NCI-H187 (cell line): ENCODE data around the gene RFTN1.

Source experiments
- DNase-seq, 2 experiments: peaks; one replicate each; lab custom pipeline; 2025; lab: John Stamatoyannopoulos, UW

RFTN1 gene

DNA sequence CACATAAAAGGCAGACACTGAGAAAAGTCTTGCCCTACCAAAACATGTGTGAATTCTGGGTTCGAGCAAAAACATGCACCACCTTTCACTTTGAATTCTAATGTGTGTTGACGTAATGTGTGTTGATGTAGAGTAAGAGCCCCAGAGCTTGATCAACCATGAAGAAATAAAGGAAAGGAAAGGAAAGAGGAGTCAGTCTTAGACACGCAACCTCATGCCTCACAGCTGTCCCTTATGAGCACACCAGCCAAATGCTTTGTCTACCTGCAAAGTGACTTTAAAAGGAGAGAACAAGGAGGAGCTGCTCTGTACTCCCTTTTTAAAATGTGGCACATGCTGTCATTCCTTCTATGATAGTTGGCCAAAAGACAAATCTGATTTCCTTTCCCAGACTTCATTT lies 80.8 kb downstream of the RFTN1 start:
- no peak for DNase-seq

DNA sequence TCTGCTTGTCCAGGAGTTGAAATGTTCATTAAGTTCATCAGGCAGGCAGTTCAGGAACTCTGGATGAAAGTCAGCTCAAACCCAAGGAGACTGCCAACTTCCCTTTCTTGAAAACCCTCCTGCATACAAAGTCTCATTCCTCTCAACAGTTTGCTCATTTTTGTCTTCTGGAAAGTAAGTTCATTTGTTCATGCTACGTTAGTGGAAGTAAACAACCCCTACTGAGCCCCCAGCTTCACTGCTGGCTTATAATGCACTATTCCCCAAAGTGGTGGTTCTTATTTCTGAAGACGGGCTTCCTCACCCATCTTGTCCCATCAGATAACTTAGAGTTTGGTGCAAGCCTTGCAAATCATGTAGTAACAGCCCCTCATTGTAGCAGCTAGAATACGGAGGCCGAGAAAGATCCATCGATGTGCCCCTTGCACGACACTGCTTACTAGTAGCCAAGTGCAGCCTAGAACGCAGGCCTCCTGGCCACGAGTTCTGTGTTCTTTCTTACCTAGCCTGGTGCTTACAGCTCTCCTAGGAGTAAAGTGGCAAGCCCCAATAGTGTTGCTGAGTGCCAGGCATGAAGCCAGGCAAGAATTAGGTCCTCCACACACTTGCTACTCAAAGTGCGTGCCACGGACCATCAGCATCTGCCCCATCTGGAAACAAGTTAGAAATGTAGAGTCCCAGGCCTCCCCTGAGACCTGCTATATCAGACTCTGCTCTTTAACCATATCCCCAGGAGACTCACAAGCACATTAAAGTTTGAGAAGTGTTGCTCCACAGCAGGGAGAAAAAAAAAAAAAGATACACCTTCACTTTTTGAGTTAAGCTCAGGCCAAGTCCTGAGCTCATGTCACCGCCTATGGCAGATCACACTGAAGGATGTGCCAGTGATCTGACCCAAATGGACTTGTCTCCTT lies 82.5 kb downstream of the RFTN1 start:
- DNase-seq: no peak

DNA sequence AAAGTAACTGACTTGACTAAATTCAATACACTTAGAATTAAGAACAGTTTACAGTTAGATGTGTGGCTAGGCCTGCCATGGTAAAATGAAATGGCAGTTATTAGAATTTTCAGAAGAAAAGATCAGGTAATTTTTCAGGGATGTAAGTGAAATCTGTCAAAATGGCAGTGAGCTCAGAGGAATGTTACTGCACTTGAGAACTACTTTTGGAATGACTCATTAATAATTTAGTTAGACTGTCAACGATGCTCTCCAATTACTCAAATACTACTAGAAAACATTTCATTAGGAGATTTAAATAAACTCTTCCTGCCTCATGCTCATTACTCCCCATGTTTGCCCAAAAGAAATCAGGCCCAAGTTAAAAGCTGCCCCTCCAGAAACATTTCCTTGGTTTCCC lies 84.4 kb downstream of the RFTN1 start:
- no peak for DNase-seq

DNA sequence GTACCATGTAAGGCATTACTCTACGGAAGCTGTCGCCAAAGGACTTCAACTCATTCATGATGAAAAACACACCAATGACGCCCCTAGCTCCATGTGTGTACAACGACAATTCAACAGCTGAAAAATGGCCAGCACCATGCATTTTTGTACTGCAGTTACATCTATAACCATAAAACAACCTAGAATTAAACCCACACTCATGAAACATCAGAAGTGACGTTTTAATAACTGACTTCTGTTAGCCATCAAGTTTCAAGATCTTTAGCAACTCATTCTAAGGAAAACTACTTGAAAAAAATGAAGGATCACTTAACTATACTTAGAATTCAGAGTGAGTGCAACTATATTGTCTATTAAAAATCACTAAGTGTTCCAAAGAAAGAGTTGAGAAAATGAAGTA lies 84.9 kb downstream of the RFTN1 start:
- no peak for DNase-seq

DNA sequence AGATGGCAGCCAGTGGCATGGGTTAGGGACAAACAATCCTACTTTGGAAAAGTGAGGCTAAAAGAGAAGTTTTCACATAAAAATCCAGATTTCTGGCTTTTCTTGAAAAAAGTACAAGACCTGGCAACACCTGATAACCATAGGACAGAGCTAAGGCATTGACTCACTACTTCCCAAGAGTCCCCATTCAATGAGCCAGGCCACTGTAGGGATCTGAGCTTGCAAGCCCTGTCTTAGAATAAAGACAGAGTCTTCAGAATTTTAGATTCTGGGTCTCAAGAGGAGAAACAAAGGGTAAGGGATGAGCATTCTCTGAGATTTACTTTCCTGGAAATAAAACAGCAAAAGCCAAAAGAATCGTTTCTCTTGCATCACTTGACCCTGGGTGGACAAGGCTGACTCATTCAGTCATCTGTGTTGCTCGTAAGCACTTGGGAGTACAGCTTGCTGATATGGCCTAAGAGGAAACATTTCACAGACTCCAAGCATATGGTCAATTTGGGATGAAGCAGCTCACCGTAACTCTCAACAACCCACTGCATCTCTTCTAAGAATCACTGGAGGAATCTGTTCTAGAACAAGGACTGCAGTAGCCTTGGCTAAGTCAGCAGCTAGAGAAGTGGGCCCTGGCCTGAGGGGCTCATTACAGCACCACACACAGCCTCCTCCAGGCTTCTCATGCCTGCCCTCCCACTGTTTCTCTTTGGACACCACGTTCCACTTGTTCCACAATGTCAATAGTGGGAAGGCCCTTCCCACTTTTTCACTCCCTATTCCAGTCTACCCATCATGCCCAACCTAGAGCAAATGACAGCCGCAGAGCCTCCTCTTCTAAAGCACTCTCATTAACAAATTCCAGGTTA lies 86.2 kb downstream of the RFTN1 start:
- DNase-seq: no peak

DNA sequence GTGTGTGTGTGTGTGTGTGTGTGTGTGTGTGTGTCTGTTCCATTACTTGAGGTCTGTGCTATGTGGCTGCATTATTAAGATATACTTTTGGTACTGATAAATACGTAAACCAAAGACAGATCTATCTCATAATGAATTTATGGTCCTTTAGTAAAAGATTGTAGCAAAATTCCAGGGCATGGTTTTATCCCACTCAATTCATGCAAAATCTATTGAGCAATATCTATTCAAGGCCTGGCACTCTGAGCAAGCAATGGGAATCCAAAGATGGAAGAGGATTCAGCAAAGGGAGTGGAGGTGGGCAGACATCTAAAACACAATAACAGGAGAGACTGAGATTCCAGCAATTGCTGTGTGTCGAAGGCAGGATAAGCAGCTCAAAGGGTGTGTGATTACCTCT lies 86.8 kb downstream of the RFTN1 start:
- no peak for DNase-seq

DNA sequence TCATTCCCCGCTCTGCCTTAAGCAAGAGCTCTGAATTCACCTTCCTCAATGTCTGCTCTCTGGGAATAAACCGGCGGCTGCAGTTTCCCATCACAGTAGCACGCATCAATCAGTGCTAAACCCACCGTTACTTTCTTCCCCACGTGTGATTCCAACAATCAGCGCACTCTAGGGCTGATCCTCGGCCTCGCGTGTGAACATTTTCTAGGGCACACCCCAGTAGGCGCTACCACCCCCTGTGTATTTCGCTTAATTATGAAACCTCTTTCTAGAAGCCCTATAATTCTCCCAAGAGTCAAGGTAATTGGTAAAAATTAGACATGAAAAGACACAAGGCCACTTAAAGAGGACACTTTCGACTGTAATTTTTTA lies 87.5 kb downstream of the RFTN1 start:
- no peak for DNase-seq

DNA sequence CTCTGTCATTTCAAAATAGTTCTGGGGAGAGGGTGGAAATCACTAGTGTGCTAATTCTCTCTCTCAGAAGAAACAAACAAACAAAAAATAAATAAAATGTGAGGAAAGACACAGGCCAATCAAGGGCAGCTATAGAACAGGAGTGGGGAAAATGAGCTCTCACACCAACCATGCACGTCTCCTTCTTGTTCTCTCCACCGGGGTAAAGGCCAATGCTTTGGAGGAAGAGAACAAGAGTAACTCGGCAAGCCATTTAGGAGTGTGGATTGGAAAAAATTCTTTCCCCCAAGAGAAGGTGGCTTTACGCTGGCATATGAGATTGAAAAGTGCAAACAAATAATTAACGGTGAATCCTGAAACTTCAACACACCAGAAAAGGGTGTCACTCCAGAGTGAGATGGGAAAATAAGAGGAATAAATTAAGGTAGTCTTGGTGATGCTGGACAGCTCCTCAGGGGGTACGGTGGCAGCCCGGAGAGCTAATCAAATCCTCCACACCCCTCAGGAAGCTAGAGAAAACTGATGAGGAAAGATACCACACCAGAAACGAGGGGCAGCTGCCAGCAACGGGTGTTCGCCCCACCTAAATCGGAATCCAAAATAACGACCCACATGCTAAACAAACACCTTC lies 88.0 kb downstream of the RFTN1 start:
- no peak for DNase-seq

DNA sequence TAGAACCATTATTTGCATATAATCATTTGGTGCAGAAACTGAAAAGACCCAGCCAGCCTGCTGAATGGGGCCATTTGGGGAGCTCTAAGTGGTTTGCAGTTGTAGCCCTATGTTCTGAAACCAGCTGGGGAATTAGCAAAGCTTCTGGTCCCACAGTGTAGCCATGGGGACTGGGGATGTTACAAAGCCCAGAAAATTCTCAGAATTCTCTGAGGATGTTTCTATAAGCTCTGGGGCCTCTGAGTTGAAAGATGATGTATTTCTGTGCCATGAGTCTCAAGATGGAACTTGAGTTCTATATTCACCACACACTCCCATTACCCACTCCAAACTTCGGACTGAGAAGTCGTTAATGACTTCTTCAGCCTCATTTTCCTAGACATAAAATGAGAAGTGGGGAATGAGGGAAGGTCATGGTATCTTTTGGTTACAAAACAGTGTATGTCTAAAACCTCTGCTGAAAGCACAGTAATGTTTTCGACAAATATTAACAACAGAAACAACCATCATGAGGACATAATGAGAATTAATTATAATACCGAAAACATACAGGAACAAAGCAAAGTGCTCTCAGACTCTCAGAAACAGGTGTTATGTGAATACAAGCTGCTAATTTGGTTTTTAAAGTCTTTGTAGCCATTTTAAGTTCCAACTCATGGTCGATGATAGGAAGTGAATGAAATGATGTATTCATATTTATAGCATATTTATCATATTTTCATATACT lies 89.4 kb downstream of the RFTN1 start:
- no peak for DNase-seq

DNA sequence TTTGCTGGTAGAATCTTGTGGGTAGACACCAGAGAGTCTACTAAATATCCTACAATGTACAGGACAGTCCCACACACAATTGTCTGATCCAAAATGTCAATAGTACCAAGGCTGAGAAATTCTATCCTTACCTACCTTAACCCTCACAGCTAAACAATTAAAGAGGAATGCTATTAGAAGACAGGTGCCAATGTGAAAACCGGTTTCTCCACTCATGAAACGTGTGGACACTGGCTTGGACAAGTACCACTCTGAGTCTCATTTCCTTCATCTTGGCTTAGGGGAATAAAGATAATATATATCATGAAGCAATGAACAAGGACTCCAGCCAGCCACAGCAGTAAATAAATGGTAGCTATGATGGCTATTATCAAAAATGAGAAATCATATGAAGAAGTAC lies 90.2 kb downstream of the RFTN1 start:
- DNase-seq: no peak

DNA sequence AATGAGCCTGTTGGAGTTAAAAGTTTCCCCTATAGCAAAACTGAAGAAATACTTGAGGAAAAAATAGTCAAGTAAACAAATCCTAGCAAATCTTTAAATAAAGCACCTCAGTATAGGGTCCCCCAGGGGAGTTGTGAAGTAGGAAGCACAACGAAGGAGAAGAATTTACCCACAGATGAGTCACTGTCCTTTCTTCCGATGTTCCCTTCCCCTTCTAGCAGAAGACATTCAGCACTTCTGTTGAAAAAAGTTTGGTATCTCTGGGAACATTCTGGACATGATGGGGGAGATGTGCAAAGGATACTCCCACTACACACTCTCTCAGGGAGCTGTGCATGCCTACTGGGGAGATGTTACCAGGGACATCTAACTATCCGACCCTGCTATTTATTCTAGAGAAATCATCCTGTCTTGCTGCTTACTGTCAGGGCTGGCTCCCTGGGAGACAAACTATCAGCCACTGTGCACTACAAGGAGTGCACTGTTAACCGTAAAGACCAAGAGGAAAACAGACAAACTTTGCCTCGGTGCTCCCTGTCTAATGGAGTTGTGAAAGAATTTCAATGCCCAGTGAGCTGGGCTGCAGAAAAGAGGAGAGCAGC lies 93.8 kb downstream of the RFTN1 start:
- DNase-seq: no peak

DNA sequence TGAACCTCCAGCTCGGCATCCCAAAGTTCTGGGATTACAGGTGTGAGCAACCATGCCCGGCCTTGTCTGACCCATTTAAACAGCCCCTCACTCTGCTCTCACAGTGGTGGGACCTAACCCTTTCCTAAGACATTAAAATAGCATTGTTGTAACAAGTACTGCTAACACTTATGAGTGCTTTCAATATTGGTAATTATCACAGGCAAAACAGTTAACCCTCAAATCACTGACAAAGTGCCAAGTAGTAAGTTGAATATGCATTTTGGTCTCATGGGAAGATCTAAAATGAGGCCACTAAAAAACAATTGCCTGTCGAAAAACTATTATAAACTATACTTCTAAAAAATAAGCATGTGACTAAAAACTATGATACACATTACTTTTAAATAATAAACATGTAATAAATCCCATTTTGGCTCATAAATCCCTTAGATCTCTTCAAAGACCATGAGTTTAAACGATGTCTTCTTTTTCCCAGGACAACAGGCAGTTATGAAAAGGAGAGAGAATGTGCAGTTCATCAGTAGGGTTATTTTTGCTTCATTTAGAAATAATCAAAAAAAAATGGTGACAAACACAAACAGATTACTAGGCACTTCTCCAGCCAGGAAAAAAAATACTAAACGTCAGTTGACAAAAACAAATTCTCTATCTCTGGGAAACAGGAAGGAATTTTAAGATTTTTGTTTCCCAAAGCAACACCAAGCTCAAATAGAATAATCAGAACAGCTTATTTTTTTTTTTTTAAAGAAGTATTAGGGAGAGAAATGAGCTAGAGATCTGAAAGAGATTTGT lies 95.4 kb downstream of the RFTN1 start:
- DNase-seq: no peak

DNA sequence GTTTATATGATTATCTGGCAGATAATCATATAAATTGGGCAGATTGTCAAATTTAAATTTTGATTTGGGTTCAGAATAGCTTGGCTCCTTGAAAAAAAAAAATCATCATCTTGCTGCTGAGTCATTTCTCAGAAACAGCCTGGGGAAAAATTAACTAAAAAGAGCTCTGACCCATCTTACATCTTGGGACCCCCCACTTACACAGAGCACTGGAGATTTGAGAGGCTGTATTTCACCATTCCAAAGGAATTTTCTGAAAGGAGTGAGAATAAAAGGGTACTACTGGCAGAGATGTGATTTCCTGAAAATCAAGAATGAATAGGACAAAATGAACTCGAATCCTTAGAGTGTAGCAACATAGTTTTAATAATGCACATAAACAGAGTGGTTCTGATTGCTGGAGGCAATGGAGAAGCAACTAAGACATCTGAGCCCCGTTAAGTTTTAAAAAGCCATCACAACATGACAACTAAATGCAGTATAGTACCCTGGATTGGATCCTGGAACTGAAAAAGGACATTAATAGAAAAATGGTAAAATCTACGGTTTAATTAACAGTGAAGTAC lies 97.5 kb downstream of the RFTN1 start:
- no peak for DNase-seq

DNA sequence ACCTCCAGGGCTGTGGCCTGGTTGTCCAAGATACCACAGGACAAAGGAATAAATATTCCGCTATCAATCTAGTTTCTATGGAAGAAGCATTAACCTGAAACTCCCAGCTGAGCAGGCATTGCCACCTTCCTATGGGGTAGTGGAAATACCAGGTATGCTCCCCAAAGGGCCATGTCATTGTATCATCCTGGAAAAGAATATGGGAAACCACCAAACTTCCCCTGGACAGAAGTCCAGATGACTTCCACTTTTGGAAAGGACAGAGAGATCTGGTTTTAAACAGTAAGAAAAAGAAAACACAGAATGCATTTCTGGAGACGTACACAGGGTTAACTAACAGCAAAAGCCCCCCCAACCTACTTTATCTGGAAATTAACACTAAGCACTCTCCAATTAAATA lies 100.2 kb downstream of the RFTN1 start:
- DNase-seq: no peak

DNA sequence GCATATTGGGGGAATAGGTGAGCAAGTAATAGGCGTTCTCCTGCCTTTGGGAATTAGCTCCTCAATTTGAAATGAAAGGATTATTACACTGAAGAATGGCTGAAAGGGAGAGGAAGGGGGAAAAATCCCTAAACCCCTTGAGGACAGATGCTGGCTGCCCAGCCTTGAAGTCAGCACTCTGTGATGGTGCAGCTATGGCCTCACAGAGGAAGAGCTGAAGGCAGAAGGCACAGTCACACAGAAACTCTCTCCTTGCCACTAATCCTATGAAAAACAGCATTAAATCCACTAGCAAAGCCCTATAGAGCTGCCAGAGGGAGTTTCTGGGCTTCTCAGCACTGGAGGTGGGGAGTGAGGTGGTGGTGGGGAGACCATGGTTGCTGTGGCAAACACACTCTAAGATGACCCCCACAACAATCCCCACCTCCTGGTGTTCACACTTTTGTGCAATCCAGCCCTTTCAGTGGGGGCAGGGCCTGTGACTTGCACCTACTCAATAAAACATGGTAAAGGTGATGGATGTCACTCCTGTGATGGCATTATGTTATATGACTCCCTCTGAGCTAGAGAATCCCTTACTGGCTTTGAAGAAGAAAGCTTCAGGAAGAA lies 101.2 kb downstream of the RFTN1 start:
- DNase-seq: no peak

DNA sequence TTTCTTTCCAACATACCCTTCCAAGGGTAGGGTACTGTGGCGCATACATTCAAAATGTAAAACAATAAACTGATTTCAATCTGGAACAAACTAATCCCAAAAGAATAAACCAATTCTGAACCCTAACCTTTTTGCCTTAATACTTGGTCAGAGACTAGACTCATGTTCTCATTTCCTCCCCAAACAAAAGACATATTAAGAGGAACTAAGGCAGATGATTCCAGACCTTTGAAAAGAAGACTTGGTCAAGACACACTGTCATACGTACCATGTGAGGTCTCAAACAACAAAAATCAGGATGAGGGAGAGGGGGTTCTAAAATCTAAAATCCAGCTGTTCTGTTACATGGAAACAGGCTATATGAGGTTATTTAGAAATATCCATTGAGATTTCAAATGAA lies 102.1 kb downstream of the RFTN1 start:
- no peak for DNase-seq

DNA sequence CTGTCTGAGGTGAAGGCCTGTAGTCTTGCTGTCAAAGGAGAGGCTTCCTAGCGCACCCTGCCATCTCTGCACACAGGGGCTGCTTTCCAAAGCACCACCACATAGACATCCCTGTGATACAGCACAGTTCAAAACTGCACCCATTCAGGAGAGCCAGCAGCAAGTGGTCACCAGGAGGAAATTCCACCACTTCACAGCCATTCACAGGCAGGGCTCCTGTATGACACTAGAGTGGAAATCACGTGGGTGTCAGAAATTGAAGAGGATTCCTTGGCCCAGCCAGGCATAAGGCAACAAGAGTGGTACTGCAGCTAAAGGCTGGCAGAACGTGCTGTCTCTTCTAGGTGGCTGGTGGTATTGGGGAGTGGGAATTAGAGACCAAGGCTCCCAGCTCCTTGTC lies 102.8 kb downstream of the RFTN1 start:
- DNase-seq: no peak

DNA sequence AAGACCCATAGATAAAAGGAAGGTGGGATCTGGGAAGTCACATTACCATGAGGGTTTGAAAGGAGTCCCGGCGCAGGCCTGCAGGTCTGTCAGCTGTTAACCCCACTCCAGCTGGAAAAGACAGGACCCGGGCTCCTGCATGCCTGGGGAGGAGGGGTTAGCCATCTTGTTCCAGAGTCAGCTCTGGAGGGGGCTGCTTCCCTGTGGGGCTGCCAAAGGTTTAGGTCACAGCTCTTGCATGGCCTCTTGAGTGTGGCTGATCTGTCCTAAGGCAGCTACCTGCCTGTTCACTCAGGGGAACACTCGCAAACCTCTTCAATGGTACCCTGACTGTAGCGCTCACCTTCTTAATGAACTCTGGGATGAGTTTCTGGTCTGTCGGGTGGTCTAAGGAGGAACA lies 104.5 kb downstream of the RFTN1 start:
- DNase-seq: no peak

DNA sequence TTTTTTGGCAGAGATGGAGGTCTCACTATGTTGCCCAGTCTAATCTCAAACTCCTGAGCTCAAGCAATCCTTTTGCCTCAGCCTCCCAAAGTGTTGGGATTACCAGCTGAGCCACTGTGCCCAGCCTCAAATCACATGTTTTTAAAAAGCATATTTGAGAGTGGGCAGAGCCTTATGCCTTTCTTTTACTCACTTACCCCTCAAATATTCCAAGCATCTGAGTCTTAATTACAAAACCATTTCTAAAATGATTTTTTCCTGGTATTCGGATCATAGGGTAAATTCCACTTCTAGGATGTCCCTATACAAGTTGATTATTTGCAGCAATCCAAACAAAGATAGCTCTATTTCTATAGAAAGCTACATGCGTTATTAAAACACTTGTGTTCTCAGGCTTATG lies 106.1 kb downstream of the RFTN1 start:
- no peak for DNase-seq

DNA sequence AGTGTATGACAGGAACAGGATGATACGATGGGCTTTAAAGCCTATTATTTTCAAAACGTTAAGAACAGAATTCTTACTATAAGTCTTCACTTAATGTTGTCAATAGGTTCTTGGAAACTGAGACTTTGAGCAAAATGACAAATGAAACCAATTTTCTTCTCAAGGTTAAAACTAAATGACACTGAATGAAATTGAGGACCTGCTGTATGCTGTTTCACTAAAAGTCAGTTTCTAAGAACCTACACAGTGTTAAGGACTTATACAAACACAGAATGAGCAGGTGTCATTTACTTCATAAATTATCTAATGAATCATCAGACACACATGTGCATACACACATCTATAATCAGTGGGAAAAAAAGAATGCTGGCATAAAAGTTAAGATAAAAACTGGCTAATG lies 106.9 kb downstream of the RFTN1 start:
- no peak for DNase-seq
